Measurements from ENCODE around the gene LAMA1. TPM values are rescaled to one million over a fixed set of nuclear protein-coding genes. Genes with fewer than 3 reads are reported as not detected.
A peak's percentile ranks its signal among the peaks of the same experiment; 100 is the strongest.

Gene LAMA1
- total RNA-seq, 1 donor: 20.7 TPM

- no peak overlapping the region for H3K4me3 ChIP-seq (ENCODE audit: low read depth, low read length)
- no peak for TF ChIP-seq CTCF (IDR thresholded peaks at IDR 0.05; ENCODE audit: insufficient read depth, low read depth, low read length)
- DNase-seq (ENCODE audit: low read depth): no peak
Measured at GRCh38 chr18:6971823-6972478, 145.6 kb downstream of the LAMA1 start.

GRCh38 chr18:6963452-6964097 is 154.0 kb downstream of the LAMA1 start:
- no peak for DNase-seq (ENCODE audit: low read depth)
- TF ChIP-seq CTCF (IDR thresholded peaks at IDR 0.05; ENCODE audit: insufficient read depth, low read depth, low read length): no peak

GRCh38 chr18:6962571-6963451 is 154.8 kb downstream of the LAMA1 start:
- DNase-seq (ENCODE audit: low read depth): no peak
- no peak for TF ChIP-seq CTCF (IDR thresholded peaks at IDR 0.05; ENCODE audit: insufficient read depth, low read depth, low read length)
- no peak overlapping the region for H3K4me3 ChIP-seq (ENCODE audit: low read depth, low read length)

More at GRCh38 chr18:6963452-6964097, 154.0 kb downstream of the LAMA1 start:
- no peak overlapping the region for H3K4me3 ChIP-seq (ENCODE audit: low read depth, low read length)

- no peak for TF ChIP-seq CTCF (IDR thresholded peaks at IDR 0.05; ENCODE audit: insufficient read depth, low read depth, low read length)
- no peak for DNase-seq (ENCODE audit: low read depth)
- H3K4me3 ChIP-seq (ENCODE audit: low read depth, low read length): no peak overlapping the region
Measured at GRCh38 chr18:6961331-6961730, 156.3 kb downstream of the LAMA1 start.

- peak; percentile 46 for DNase-seq (ENCODE audit: low read depth)
- no peak for TF ChIP-seq CTCF (IDR thresholded peaks at IDR 0.05; ENCODE audit: insufficient read depth, low read depth, low read length)
- no peak overlapping the region for H3K4me3 ChIP-seq (ENCODE audit: low read depth, low read length)
Measured at GRCh38 chr18:6960656-6961055, 156.9 kb downstream of the LAMA1 start.

- no peak for TF ChIP-seq CTCF (IDR thresholded peaks at IDR 0.05; ENCODE audit: insufficient read depth, low read depth, low read length)
- no peak overlapping the region for H3K4me3 ChIP-seq (ENCODE audit: low read depth, low read length)
Measured at GRCh38 chr18:6960124-6960523, 157.5 kb downstream of the LAMA1 start.

More at GRCh38 chr18:6960124-6960523, 157.5 kb downstream of the LAMA1 start:
- DNase-seq (ENCODE audit: low read depth): no peak

Measured in fibroblast of villous mesenchyme (primary cell).